HUDEP-2 (cell line): ENCODE results near the gene PAEP.

Source experiments
- DNase-seq, 76 experiments: peaks; one replicate each; lab custom pipeline; 2025; ENCODE audit not compliant: unreplicated experiment in 76 of 76; lab: John Stamatoyannopoulos, UW

PAEP gene

GRCh38 chr9:135590486-135591079, 29.0 kb downstream of the PAEP start:
- DNase-seq, result no peak

GRCh38 chr9:135591506-135592330, 30.2 kb downstream of the PAEP start:
- DNase-seq, result no peak

- no peak for DNase-seq
These were observed 30.7 kb downstream of the PAEP start for GRCh38 chr9:135592331-135592590.

GRCh38 chr9:135592625-135593024, 31.1 kb downstream of the PAEP start:
- DNase-seq, result no peak

GRCh38 chr9:135596211-135596610, 34.7 kb downstream of the PAEP start:
- DNase-seq, result no peak

- no peak for DNase-seq
These were observed 38.8 kb downstream of the PAEP start for GRCh38 chr9:135600296-135600817.

GRCh38 chr9:135601988-135602387, 40.4 kb downstream of the PAEP start:
- DNase-seq, result no peak

GRCh38 chr9:135602789-135603481, 41.4 kb downstream of the PAEP start:
- peak in 48 of 76 experiments; percentile 4 to 66 (median 26) for DNase-seq

GRCh38 chr9:135604437-135605237, 43.1 kb downstream of the PAEP start:
- no peak for DNase-seq

- no peak for DNase-seq
These were observed 43.8 kb downstream of the PAEP start for GRCh38 chr9:135605238-135605781.

GRCh38 chr9:135606885-135607259, 45.3 kb downstream of the PAEP start:
- DNase-seq, result no peak

GRCh38 chr9:135607401-135608293, 46.1 kb downstream of the PAEP start:
- no peak for DNase-seq

- DNase-seq, result no peak
These were observed 46.9 kb downstream of the PAEP start for GRCh38 chr9:135608294-135608998.

GRCh38 chr9:135608999-135609317, 47.4 kb downstream of the PAEP start:
- DNase-seq, result no peak

GRCh38 chr9:135609366-135609955, 47.9 kb downstream of the PAEP start:
- no peak for DNase-seq

- no peak for DNase-seq
These were observed 49.0 kb downstream of the PAEP start for GRCh38 chr9:135610290-135611141.

- no peak for DNase-seq
These were observed 49.8 kb downstream of the PAEP start for GRCh38 chr9:135611142-135611874.
